Loucy (cell line): ENCODE measurements around the gene KRTAP12-3.

Experiments
- EZH2phosphoT487 ChIP-seq: fragments of 200-600 bp; IDR thresholded peaks from 2 replicates; pipeline ENCODE4 v1.6.1; 2018; ENCODE audit warnings: antibody characterized with exemption, mild to moderate bottlenecking, moderate library complexity, borderline replicate concordance
- TF ChIP-seq, protein P1 (sequence below): fragments of 200-600 bp; sonication (generic); conservative IDR thresholded peaks from 2 replicates; pipeline ENCODE4 v1.5.1; 2014; ENCODE audit warnings: mild to moderate bottlenecking, antibody characterized with exemption, low read length

DNA sequence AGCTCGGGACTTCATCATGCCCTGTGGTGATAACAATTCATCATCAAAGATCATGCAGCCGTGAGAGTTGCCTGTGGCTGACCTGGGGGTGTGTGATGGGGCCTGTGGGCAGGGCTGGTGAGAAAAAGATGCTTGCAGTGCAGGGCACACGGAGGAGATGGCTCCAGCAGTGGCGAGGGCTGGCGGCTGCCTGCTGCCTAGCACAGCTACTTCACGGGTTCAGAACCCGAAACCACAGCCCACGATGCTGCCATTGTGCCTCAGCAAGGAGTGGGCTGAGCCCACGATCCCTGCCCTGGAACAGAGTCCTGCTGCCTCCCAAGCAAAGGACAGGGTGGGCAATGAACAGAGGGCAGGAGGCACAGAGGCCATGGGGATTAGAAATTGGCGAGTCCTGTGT, 31.5 kb upstream of the KRTAP12-3 start:
- TF ChIP-seq, protein P1, sequence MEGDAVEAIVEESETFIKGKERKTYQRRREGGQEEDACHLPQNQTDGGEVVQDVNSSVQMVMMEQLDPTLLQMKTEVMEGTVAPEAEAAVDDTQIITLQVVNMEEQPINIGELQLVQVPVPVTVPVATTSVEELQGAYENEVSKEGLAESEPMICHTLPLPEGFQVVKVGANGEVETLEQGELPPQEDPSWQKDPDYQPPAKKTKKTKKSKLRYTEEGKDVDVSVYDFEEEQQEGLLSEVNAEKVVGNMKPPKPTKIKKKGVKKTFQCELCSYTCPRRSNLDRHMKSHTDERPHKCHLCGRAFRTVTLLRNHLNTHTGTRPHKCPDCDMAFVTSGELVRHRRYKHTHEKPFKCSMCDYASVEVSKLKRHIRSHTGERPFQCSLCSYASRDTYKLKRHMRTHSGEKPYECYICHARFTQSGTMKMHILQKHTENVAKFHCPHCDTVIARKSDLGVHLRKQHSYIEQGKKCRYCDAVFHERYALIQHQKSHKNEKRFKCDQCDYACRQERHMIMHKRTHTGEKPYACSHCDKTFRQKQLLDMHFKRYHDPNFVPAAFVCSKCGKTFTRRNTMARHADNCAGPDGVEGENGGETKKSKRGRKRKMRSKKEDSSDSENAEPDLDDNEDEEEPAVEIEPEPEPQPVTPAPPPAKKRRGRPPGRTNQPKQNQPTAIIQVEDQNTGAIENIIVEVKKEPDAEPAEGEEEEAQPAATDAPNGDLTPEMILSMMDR: no peak
- TF ChIP-seq EZH2phosphoT487: no peak
